Natural killer cell (primary cell): ENCODE results near the gene LAG3. TPM values are rescaled to one million over a fixed set of nuclear protein-coding genes. Genes with fewer than 3 reads are reported as not detected.

ENCODE experiments used
- ATAC-seq, 3 donors: fragments of 150-1000 bp in 2 of 3; fragments of 200-7000 bp in 1 of 3; cut with Tn5 transposase; 1 replicate in 1 of 3; 2 replicates in 2 of 3; pipeline ENCODE4 v1.10.0; 2021; ENCODE audit warnings: mild to moderate bottlenecking in 2 of 3, moderate library complexity in 2 of 3
- DNase-seq, 2 donors: peaks; one replicate each; pipeline versions ENCODE4 v3.0.0 to v3.0.0-alpha.2; 2013 to 2021; ENCODE audit warnings: mixed read lengths in 1 of 2
- H3K27ac ChIP-seq: one replicate; pipeline ENCODE4 v1.5.1; 2013; ENCODE audit warnings: mild to moderate bottlenecking, low read length
- H3K27me3 ChIP-seq: one replicate; pipeline ENCODE4 v1.6.1; 2013; ENCODE audit warnings: low read length; ENCODE audit not compliant: control insufficient read depth, insufficient read depth
- H3K36me3 ChIP-seq: one replicate; pipeline ENCODE4 v1.6.1; 2013; ENCODE audit warnings: low read length; ENCODE audit not compliant: control insufficient read depth, insufficient read depth
- H3K4me1 ChIP-seq: one replicate; pipeline ENCODE4 v1.6.1; 2013; ENCODE audit warnings: low read length; ENCODE audit not compliant: control insufficient read depth, insufficient read depth
- H3K4me3 ChIP-seq: one replicate; pipeline ENCODE4 v1.5.1; 2013; ENCODE audit warnings: low read length
- H3K9me3 ChIP-seq: one replicate; pipeline ENCODE4 v1.6.1; 2013; ENCODE audit warnings: low read length; ENCODE audit not compliant: control insufficient read depth, insufficient read depth
- H3K27ac Mint-ChIP-seq, 2 donors: one replicate each; pipeline ENCODE4 v1.8.0; 2022; ENCODE audit warnings: mild to moderate bottlenecking in 2 of 2, mixed read lengths in 2 of 2, moderate library complexity in 1 of 2
- H3K27me3 Mint-ChIP-seq, 2 donors: one replicate each; pipeline ENCODE4 v1.8.0; 2022; ENCODE audit warnings: low read depth in 2 of 2, mixed read lengths in 2 of 2
- H3K36me3 Mint-ChIP-seq: one replicate; pipeline ENCODE4 v1.8.0; 2022; ENCODE audit warnings: mixed read lengths
- H3K4me1 Mint-ChIP-seq, 2 donors: one replicate each; pipeline ENCODE4 v1.8.0; 2022; ENCODE audit warnings: mixed read lengths in 2 of 2
- H3K4me3 Mint-ChIP-seq: one replicate; pipeline ENCODE4 v1.8.0; 2022; ENCODE audit warnings: mild to moderate bottlenecking, moderate library complexity, mixed read lengths
- H3K9me3 Mint-ChIP-seq, 2 donors: one replicate each; pipeline ENCODE4 v1.8.0; 2022; ENCODE audit warnings: mixed read lengths in 2 of 2
- WGBS: methylation state at CpG from one replicate; pipeline ENCODE4 v1.1.7; 2013; ENCODE audit warnings: missing lambda C conversion rate; ENCODE audit not compliant: insufficient coverage; 5-methylcytosine and 5-hydroxymethylcytosine counted together
- intact Hi-C: fragments of 100-400 bp; cut with micrococcal nuclease; formaldehyde crosslinking; loops from one replicate; pipeline ENCODE4 v1.14.2; 2022
- total RNA-seq, 4 donors: library from RNA; stranded (reverse); fragments of 120-200 nt in 1 of 4; gene quantifications; one replicate each; pipeline versions ENCODE4 v1.2.3 to v1.2.4, GENCODE V29; 2013 to 2022
- TF ChIP-seq, protein P1 (sequence below): fragments of 200-600 bp; IDR thresholded peaks from one replicate; pipeline ENCODE4 v1.8.0; 2022; ENCODE audit warnings: antibody characterized with exemption

The LAG3 gene
- total RNA-seq = 1 to 10 TPM in 1 of 3 donors, under 1 TPM in 2; 0.36 to 7.6 (median 0.78) TPM
- total RNA-seq (2013) = 3.0 TPM

DNA sequence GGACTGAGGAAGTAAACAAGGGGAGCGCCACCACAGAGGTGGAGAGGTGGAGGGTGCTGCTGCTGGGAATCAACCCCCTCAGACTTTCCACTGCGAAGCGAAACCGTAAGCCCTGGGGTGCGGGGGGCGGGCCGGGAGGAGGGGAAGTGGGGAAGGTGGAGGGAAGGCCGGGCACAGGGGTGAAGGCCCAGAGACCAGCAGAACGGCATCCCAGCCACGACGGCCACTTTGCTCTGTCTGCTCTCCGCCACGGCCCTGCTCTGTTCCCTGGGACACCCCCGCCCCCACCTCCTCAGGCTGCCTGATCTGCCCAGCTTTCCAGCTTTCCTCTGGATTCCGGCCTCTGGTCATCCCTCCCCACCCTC, at the start of gene LAG3:
LAG3 (plus strand) TSS at position 190 of the 365 bp plus-strand sequence. CDS start 333 bp downstream, outside the sequence.
- no peak within 1 kb of the TSS for H3K27ac Mint-ChIP-seq
- peaks cover 13 to 20% of the 10 kb centered on the region in 2 donors for H3K4me1 Mint-ChIP-seq
- Histone ChIP-seq H3K36me3 (no peaks in the 10 kb centered on the region), H3K9me3 (no peaks in the 10 kb centered on the region), H3K4me1 (peaks cover 46% of the 10 kb centered on the region), H3K27ac (peak within 1 kb of the TSS; percentile 13), H3K27me3 (peaks cover 20% of the 10 kb centered on the region), H3K4me3 (peak within 1 kb of the TSS; percentile 17)
- H3K36me3 Mint-ChIP-seq = no peaks in the 10 kb centered on the region
- H3K27me3 Mint-ChIP-seq = peaks cover 71 to 72% of the 10 kb centered on the region in 2 donors
- no peaks in the 10 kb centered on the region for H3K9me3 Mint-ChIP-seq
- peak in 1 of 2 donors; percentile 58 for DNase-seq
- TF ChIP-seq, protein P1, sequence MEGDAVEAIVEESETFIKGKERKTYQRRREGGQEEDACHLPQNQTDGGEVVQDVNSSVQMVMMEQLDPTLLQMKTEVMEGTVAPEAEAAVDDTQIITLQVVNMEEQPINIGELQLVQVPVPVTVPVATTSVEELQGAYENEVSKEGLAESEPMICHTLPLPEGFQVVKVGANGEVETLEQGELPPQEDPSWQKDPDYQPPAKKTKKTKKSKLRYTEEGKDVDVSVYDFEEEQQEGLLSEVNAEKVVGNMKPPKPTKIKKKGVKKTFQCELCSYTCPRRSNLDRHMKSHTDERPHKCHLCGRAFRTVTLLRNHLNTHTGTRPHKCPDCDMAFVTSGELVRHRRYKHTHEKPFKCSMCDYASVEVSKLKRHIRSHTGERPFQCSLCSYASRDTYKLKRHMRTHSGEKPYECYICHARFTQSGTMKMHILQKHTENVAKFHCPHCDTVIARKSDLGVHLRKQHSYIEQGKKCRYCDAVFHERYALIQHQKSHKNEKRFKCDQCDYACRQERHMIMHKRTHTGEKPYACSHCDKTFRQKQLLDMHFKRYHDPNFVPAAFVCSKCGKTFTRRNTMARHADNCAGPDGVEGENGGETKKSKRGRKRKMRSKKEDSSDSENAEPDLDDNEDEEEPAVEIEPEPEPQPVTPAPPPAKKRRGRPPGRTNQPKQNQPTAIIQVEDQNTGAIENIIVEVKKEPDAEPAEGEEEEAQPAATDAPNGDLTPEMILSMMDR = no peak
- peak in 1 of 3 donors; percentile 31 for ATAC-seq
- intact Hi-C loops = no loop called here
- H3K4me3 Mint-ChIP-seq = peak within 1 kb of the TSS; percentile 47
- WGBS = 12% methylated on average over 15 of the region's 15 CpGs

DNA sequence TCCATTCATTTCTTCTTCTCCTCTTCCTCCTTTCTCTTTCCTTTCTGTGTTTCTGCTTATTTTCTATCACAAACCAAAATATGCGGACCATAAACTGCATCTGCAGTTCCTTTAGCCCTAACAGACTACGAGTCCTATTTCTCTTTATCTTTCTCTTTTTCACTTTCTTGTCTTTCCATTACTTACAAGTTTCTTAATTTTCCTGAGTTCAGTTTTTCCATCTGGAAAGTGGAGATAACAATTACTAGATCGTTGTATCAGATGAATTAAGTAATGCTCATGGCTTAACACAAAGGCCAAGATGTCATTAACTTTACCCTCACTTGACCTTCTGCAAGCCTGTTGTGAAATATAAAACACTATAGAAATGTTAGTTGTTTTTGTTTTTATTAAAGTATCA, 49.5 kb upstream of the LAG3 start:
- Histone ChIP-seq H3K27ac (no peak overlapping the region), H3K27me3 (no peaks in the 10 kb centered on the region), H3K4me3 (no peak overlapping the region), H3K36me3 (peaks cover 2% of the 10 kb centered on the region), H3K4me1 (peaks cover 12% of the 10 kb centered on the region), H3K9me3 (no peaks in the 10 kb centered on the region)
- WGBS = 96% methylated on average over 2 of the region's 3 CpGs
- Mint-ChIP-seq H3K27me3 (peaks cover 0 to 3% of the 10 kb centered on the region in 2 donors), H3K27ac (peak overlapping the region in 1 of 2 donors; percentile 93), H3K4me3 (peak overlapping the region; percentile 45), H3K4me1 (peaks cover 20 to 22% of the 10 kb centered on the region in 2 donors), H3K9me3 (no peaks in the 10 kb centered on the region), H3K36me3 (no peaks in the 10 kb centered on the region)
- no peak for ATAC-seq
- intact Hi-C loops = loop anchor here (1.0 to 2.0 kb wide), 2 partner anchors 34 to 60 kb away; partner anchors contain the start of genes ING4 and ZNF384
- TF ChIP-seq, protein P1 = no peak
- DNase-seq = no peak

DNA sequence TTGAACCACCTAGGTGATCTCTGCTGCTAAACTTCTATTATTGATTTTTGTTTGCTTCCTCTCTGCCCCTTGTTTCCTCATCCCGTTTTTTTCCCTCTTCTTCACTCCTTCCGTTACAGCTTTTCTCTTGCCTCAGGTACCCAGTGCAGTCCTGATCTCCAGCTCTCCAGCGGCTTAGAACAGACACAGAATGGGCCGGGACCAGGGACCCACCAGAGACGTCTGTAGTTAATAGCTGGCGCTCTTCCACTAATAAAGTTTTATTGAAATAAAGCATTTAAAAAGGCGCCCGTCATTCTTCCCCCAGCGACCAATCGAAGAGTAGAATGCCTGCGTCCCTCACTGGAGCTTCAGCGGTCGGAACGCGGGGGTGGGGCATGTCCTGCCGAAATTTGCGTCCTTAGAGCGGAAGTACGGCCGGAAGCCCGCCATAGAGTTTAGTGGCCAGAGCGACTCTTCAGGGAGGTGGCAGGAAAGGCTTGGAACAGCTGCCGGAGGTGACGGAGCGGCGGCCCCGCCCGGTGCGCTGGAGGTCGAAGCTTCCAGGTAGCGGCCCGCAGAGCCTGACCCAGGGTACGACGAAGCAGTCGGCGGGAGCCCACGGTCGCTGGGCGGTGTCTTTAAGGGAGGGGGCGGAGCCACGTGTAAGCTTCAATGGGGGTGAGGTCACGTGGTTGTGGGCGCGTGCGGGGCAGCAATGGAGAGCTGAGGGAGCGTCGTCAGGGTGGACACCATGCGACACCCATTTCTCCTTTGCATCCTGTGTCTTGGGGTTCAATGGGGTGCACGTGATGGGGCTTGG, 48.5 kb upstream of the LAG3 start, which contains the start of gene COPS7A:
COPS7A (plus strand) TSS at position 440 of the 802 bp plus-strand sequence. CDS start 611 bp downstream, outside the sequence.
- TF ChIP-seq, protein P1 = no peak
- DNase-seq (peak; percentile 92 to 96), ATAC-seq (peak; percentile 90 to 97 (median 93))
- H3K36me3 ChIP-seq = peaks cover 11% of the 10 kb centered on the region
- H3K4me3 ChIP-seq = peak within 1 kb of the TSS; percentile 68
- H3K4me1 Mint-ChIP-seq = peaks cover 20 to 22% of the 10 kb centered on the region in 2 donors
- WGBS = under 1% methylated on average over 49 of the region's 49 CpGs
- H3K27ac Mint-ChIP-seq = peak within 1 kb of the TSS; percentile 77 to 93
- peak within 1 kb of the TSS; percentile 84 for H3K27ac ChIP-seq
- no peaks in the 10 kb centered on the region for H3K9me3 ChIP-seq
- H3K27me3 ChIP-seq = no peaks in the 10 kb centered on the region
- no peaks in the 10 kb centered on the region for H3K9me3 Mint-ChIP-seq
- intact Hi-C loops = loop anchor here (1.0 to 2.0 kb wide), 2 partner anchors 35 to 61 kb away; partner anchors contain the start of genes ING4 and ZNF384
- H3K27me3 Mint-ChIP-seq = peaks cover 0 to 3% of the 10 kb centered on the region in 2 donors
- peak within 1 kb of the TSS; percentile 94 for H3K4me3 Mint-ChIP-seq
- H3K36me3 Mint-ChIP-seq = no peaks in the 10 kb centered on the region
- peaks cover 12% of the 10 kb centered on the region for H3K4me1 ChIP-seq
